Stimulated activated CD8-positive, alpha-beta memory T cell treated with anti-CD3 and anti-CD28 coated beads, Interleukin-4, amount 100 ng/mL, for 1 hour (primary cell): Measurements from ENCODE around the gene ARID3B.
A peak's percentile ranks its signal among the peaks of the same experiment; 100 is the strongest.
"Not testable (repeated sequence)": the region's sequence is repeated elsewhere in the genome, so short reads cannot be mapped to it uniquely, and the experiment has no call there.

Source experiments
- DNase-seq, 2 donors: peaks; one replicate each; pipeline ENCODE4 v3.0.0-alpha.2; 2020; ENCODE audit warnings: low read depth in 2 of 2, low spot score in 1 of 2

The ARID3B gene

DNA sequence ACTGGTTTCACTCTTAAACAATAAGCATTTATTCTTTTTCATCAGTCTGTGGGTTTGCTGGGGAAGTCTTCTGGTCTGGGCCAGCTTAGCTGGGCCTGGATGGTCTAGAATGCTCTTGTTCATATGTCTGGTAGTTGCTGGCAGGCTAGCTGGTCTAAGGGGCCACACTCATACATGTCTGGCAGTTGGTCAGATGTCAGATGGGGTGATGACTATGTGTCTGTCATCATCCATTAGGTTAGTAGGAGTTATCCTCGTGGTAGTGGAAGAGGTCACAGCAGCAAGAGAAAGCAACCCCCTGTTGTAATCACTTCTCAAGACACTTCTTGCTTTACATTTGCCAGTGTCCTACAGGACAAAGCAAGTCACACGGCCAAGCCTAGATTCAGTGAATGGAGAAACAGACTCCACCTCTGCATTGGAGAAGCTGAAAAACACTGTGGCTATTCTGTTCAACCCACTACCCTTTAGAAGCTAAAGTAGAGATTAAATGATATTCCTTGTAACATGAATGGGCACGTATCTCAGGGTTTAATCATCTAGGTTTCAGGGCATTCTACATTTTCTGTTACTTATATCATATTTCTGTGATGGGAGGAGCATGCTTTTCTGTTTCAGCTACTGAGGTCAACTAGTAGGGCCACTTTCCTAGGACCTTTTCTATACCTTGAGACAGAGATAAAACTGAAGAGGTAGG is 5.5 kb upstream of the ARID3B start:
- no peak for DNase-seq

DNA sequence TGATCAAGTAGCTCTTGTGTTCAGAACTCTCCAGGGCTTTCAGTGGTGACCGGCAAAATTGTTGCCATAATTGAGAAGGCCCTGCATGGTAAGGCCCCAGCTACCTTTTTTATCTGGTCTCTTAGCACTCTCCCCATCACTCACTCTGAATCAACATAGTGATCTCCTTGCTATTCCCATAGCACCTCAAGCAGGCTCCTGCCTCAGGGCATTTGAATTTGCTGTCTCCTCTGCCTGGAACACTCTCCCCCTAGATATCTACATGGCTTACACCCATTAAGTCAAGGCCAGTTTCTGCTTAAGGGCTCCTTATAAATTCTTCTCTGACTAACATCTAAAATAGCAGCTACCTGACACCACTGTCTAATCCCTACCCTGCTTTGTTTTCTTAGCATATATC is 3.3 kb upstream of the ARID3B start:
- no peak for DNase-seq

DNA sequence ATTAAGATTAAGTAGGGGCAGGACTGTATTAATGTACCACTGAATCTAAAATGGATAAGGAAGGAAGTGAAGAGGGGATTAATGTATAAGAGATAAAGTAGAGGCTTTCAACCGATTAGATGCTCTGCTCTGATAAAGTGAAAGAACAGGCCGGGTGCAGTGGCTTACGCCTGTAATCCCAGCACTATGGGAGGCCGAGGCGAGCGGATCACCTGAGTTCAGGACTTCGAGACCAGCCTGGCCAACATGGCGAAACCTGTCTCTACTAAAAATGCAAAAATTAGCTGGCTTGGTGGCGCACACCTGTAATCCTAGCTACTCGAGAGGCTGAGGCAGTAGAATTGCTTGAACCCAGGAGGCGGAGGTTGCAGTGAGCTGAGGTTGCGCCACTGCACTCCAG is 1.5 kb upstream of the ARID3B start:
- DNase-seq, result not testable (repeated sequence)

DNA sequence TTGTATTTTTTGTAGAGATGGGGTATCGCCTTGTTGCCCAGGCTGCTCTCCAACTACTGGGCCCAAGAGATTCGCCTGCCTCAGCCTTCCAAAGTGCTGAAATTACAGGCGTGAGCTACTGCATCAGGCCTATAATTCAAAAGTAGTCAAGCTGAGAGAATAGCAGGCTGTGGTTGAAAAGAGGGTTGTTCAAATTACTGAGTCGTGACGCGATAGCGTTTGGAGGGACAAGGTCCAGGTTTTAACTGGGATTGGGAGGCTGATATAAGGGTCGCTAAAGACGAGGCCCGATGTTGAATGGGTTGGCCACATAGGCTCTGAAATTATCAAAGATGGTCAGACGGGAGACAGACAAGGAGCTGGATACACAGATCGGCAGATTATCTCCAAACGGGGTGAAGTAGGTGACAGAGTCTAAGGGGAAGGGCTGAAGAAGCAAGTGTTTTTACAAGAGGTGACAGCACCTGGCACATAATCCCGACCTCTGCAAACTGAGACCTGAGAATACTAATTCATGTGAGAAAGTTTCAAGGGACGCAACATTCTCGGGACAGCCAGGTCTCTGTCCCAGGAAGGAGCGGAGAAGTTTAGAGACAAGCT is 759 bp upstream of the ARID3B start:
- no peak for DNase-seq

DNA sequence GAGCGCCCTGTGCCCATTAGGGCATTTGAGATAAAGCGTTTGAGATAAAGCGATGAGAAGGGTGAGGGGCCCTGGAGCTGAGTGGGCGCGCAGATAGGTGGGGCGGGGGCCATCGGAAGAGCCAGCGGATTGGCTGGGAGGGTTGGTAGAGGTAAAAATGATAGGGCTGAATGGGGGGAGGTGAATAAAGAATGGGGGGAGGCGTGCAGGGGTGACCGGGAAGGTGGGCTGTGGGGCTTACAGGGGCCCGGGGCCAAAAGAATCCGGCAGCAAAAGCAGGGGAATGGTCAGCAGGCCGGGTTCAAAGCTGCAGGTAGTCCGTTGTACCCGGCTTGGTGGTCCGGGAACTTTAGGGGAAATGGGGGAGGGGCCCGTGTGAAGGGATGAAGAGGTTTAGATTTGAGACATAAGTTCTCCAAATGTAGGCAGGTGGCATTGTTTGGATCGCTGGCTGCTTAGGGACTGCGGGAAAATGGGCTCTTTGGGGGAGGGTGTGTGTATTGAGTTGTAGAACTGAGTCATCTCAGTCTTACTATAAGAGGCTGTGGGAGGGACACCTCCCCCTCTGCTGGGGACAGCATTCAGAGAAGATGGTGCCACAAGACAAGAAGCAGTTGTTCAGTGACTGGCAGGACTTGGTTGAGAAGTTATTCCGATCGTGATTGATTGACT is 610 bp downstream of the ARID3B start:
- peak; percentile 33 to 45 for DNase-seq

DNA sequence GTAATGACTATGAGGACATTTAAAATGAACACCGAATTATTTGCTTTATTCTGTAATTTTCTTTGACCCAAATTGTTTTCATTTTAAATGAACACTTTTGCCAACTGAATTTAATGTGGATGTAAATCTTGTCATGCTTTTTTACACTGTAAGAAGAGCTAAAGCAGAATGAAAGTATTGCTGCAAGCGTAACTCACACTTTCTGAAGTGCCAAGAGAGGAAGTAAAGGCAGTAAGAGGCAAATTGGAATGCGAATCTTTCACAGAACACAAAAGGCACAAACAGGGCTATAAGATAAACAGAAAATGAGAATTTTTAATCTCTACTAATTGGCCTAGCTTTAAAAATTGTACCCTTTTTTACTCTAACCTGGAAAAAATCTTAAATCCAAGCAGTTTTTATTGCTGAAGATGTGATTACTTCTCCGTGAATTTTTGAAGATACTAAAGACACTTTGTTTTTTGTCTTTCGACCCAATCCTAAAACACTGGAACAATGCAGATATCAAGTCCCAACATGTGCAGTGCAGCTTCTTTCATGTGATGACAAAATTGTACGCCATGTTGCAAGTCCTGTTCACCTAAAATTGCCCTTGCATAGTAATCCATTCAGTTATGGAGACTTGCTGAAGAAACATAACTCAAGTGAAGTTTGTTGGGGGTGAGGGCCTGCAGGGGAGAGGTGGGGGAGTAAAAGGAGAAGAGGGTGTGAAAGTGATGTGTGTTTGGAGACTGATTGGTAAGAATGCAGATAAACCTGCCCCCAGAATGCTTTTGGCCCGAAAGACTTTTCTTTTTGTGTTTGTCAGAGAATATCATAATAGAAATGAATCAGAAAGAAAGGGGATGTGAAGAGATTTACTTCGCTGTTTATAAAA is 1.4 kb downstream of the ARID3B start:
- no peak for DNase-seq

DNA sequence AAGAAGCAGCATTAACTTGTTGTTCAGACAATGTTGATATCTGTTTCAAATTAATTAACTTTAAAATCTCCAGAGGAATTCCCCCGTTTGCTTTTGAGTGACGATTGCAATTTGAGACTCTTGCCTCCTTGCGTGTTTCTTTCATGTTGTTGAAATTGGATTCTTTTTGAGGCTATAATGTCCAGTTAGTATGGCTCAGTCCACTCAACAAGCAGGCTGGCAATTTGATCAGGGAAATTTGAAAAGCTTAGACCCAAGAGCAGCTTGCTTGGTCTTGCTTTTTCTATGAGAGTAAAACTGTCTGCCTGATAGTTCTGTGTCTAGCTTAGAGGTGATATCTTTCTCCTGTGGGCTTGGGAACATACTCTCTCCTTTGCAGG is 2.0 kb downstream of the ARID3B start:
- DNase-seq, result no peak

DNA sequence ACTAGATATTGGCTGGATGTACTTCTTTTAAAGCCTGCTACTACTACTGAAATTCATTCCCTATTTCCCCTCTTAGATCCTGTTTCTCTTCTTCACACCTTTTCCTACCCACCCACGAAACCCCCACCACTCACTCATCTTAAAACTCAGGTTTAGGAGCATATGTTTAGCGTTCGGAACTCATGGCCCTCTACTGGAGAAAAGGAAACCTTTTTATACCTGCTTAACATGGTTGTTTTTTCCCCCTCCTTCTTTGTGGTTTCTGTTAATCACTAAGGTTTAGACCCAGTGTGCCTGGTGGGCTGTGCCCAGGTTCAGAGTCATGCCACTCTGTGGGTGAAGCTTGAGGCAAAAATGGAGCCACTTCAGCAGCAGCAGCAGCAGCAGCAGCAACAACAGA is 2.6 kb downstream of the ARID3B start:
- DNase-seq, result peak in 1 of 2 donors; percentile 0

DNA sequence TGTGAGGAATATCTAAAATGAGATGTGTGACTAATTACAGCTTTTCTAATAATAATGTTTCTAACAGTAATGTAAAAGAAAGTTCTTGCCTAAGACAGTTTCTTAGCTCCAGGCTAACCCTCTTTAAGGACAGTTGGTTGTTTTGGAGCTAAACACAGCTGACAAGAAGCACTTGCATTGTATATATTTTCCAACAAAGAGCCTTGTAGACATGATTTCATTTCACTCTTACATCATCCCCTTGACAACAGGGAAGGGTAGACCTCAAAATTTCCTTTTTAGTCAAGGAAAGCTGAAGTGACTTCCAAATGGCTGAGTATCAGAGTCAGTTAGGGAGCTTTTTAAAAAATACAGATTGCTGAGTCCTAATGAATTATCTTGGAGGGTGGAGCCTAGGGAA is 4.1 kb downstream of the ARID3B start:
- no peak for DNase-seq

DNA sequence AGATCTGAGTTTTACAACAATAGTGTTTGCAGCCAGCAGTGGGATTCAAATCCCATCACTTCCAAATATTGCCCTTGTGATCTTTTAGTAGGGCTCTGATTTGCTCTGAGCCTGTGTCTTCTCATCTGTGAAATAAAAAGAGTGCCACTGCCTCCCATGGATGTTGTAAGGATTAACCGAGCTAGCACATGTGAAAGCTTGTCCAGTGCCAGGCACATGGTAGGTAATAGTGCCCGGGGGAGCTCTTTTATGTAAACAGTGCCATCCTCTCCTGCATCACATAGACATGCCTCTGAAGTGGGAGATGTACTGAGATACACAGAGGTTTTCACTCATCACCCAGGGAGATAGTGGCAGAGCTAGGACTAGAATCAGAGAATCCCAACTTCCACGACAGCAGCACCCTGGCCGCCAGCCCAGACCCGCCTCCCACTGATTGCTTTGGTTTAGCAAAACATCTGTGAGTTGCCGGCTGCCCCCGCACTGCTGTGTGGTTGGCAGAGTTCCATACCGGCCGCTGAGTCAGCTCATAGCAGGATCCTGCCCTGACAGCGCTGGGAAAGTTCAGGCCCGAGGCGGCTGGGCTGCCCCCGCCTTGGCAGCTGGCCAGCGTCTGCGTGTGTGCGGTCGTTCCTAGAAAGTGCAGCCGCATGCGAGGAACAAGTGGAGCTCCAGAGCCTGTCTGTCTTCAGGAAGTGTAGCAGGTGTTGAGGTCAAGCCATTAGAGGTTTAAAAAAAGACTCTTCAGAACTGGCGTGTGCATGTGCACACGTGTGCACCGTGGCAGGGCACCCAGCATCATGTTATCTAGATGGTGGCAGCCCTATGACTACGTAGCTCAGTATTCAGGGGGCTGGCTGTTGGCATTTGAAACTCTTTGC is 5.0 kb downstream of the ARID3B start:
- peak; percentile 68 to 79 for DNase-seq

DNA sequence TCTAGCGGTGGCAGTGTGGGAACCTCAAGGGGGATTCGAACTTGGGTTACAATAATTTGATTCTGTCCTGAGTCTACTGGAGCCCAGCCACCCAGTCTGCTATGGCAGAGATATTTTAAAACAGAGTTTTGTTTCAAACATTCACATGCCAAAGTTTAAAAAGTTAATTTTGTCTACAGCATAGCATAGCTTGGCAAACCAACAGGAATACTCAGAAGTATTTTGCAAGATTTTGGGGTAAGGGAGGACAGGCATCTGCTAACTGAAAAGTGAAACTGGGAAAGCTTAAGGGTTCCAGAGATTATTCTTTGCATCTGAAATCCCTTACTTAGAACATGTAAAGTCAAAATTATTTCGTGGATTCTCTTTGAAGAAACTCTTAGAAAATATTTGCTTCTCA is 6.6 kb downstream of the ARID3B start:
- DNase-seq, result no peak

DNA sequence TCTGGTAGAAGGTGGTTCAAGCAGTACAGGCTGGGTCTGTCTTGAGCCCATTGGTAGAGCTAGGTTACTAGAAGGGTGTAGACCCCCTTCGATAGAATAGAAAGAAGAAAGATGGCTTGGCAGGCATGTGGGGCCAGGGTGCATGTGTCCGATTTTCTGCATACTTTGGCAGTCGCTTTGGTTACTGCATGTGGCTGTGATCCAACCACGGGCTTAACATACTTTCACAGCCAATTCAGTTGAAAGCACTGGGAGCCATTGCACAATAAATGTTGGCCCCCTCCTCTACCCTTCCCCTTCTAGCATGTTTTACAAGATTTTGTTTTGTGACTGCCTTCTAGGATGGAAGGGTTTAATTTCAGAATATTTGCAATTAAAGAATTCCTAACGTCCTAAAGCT is 7.2 kb downstream of the ARID3B start:
- DNase-seq, result no peak

DNA sequence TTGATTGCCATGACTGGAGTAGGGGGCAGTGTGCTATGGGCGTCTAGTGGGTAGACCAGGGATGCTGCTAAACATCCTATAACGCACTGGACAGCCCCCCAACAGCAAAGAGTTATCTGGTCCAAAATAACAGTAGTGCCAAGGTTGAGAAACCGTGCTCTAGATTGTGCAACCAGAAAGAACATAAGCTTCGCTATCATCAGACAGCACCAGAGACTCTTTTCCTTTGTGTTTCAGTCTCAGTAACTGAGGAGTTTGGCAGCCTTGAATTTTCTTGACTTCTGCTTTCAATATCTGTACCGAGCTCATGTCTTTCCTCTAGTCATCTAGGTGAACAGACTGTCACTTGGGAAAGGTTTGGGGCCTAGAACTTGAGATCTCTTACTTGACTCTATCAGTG is 8.8 kb downstream of the ARID3B start:
- DNase-seq, result no peak

DNA sequence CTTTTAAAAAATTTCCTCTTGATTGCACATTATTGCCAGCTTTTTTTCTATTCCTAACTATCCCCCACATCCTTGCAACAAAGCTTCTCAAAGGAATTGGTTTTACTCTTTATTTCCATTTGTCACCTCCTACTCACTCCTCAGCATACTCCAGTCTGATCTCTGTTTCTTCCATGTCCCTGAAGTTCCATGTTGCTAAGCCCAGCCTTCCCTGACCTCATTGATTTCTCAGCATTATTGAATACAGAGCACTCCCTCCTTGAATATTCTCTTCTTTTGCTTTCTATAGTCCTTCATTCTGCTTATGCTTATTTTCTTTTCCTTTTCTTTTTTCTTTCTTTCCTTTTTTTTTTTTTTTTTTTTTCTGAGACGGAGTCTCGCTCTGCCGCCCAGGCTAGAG is 10.7 kb downstream of the ARID3B start:
- DNase-seq, result no peak

DNA sequence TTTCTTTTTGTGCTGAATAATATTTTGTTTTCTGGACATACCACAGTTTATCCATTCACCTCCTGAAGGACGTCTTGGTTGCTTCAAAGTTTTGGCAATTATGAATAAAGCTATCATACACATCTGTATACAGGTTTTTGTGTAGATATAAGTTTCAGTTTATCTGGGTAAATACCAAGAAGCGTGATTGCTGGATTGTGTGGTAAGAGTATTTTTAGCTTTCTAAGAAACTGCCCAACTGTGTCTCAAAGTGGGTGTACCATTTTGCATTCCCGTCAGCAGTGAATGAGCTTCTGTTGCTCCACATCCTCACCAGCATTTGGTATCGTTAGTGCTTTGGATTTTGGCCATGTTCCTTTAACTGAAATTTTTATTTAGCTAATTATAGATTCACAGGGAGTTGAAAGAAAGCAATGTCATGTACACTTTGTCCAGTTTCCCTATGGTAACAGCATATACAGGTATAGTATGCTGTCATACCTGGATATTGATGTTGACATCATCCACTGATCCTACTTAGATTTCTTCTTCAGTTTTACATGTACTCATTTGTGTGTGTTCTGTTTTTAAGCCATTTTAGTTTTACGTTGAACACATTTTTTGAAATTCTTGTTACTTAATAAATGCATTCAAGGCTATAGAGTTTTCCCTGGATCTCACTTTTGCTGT is 11.9 kb downstream of the ARID3B start:
- no peak for DNase-seq

DNA sequence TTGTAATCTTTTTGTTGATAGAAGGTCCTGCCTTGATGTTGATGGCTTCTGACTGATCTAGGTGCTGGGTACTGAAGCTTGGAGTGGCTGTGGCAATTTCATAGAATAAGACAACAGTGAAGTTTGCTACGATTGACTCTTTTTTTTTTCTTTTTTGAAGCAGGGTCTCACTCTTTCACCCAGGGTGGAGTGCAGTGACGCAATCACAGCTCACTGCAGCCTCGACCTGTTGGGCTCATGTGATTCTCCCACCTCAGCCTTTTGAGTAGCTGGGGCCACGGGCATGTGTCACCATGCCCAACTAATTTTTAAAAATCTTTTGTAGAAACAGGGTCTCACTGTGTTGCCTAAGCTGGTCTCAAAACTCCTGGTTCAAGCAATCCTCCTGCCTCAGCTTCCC is 14.2 kb downstream of the ARID3B start:
- no peak for DNase-seq

DNA sequence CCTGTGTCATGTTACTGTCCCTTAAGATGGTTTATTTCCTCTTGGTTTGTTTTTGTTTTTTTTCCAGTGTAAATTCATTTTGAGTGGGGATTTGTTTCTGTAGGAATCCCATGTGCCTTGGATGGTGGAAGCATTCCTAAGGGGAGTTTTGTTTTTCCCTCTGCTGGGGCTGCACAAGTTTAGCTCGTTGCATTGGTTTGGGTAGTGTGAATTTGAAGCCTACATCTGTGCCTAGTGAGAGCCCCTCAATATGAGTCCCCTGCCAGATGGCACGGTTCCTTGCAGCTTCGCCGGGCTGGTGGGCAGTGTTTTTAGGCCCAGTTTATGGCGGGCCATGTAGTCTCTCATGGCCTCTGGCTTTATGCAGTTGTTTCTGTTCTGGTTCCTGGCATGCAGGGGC is 17.7 kb downstream of the ARID3B start:
- no peak for DNase-seq

DNA sequence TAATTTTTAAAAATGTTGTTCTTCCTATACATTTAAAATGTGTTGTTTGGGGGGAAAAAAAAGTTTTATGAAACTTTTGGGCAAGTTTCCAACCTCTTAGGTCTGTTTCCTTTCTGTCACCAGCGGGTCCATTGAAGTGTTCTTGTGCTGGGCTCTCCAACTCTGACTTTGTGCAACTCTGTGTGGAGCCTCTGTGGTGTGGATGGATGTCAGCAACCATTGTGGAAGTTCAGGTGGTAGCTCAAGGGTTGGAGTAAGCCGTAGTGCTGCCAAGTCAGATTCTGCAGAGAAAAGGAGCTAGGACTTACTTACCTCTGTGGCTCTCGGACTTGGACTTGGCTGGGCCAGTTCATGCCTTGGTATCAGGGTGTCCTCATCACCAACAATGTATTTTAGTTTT is 22.4 kb downstream of the ARID3B start:
- no peak for DNase-seq

DNA sequence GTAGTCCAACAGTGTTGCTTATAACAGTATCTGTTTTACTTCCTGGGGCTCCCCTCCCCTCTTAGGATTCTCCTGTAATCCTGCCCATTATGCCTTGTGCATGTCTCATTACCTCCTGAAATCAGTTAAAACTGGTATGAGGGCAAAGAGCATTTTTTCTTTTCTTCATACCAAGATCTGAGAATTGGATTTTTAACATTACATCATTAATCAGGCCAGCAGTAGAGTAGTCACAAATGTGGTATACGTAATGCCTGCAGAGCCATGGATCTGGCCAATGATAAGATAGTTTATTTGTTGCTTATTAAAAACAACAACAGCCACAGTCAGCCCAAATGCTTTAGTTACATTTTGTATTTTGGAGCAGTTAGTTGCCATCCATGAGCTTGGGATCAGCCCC is 23.2 kb downstream of the ARID3B start:
- DNase-seq, result no peak

DNA sequence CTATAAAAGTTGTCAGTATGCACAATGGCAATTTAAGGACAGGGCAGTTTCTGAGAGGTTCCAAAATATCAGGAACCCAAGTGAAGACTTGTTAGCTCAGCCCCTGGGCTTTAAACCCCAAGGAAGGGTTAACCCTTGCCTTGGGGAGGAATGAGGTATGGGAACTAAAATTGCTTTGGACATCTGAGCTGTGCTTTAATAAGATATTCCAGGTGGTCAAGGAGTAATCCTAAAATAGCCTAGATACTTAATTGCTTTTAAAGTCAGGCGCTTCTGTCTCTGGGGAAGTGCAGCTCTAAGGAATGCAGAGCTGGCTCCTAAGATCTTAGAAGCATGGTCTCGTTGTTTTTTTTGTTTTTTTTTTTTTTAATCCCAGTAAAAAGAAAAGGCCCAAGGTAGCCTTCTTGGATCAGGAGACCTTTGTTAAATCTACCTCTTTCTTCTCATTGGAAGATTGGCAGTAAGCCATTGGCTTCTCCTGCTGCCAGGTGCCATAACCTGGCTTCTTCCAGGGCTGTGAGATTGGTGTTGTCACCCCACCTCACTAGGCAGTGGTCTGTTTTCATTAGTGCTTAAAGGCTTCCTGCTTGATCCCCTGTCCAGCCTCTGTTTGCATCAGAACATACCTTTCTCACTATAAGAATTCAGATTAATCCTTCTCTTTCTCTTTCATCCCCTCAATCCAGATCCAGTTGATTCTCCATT is 24.5 kb downstream of the ARID3B start:
- no peak for DNase-seq
